Measurements from ENCODE around the gene ATAD3B. TPM values are rescaled to one million over a fixed set of nuclear protein-coding genes. Genes with fewer than 3 reads are reported as not detected.

Gene ATAD3B
- total RNA-seq, 6 experiments from 2014 or later = 8.9 to 15.0 (median 10.2) TPM

DNA sequence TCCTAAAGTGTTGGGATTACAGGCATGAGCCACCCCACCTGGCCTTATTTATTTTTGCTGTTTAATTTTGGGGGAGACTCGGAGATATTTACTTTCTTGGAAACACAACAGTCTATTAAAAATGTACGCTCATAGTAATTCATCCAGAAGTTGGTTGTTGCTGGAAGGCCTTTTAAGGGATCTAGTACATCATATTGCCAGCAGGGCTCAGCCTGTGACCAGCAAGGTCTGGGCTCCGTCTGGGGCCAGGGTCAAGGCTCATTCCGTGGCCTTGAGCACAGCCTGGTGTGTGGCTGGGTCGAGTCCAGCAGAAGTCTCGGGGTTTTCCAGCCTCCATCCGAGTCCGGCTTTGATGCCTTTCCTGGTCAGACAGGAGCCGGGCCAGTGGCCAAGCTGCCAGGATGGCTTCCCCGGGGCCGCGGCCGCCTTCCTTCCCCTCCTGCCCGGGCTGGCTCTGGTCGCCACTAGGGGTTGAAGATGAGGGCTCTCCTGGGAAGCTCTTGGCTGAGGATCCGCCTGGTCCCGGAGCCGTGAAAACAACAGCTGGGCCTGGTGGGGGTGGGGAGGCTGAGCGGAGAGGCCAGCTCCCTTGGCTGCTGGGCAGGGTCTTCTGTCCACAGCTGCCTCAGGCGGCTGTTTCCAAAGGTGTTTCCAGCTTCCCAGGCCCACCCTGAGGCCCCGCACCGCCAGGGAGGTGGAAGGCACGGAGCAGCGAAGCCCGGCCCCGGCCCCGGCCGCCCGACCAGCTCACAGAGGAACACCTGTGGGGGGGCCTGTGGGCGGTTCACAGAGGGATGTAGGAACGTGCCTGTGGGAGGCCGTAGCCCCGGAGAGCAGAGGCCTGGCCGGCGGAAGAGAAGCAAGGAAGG is 41.2 kb upstream of the ATAD3B start:
- peak; percentile 1 to 21 (median 13) for ATAC-seq
- peak; percentile 68 to 81 (median 73) for DNase-seq
- H3K4me3 ChIP-seq = no peak overlapping the region
- H3K27ac ChIP-seq = peak overlapping the region; percentile 21 to 84 (median 53)
- H3K27me3 ChIP-seq = no peaks in the 10 kb centered on the region
- intact Hi-C loops (cut with DNase I) = no loop called here
- no peaks in the 10 kb centered on the region for H3K36me3 ChIP-seq
- no peaks in the 10 kb centered on the region for H3K9me3 ChIP-seq
- 33% methylated on average over 2 of the region's 35 CpGs for WGBS (ENCODE audit: insufficient coverage, low coverage, low lambda C conversion rate, missing lambda C conversion rate)
- no peak for TF ChIP-seq POLR2A (IDR thresholded peaks at IDR 0.05)
- TF ChIP-seq, protein P1, sequence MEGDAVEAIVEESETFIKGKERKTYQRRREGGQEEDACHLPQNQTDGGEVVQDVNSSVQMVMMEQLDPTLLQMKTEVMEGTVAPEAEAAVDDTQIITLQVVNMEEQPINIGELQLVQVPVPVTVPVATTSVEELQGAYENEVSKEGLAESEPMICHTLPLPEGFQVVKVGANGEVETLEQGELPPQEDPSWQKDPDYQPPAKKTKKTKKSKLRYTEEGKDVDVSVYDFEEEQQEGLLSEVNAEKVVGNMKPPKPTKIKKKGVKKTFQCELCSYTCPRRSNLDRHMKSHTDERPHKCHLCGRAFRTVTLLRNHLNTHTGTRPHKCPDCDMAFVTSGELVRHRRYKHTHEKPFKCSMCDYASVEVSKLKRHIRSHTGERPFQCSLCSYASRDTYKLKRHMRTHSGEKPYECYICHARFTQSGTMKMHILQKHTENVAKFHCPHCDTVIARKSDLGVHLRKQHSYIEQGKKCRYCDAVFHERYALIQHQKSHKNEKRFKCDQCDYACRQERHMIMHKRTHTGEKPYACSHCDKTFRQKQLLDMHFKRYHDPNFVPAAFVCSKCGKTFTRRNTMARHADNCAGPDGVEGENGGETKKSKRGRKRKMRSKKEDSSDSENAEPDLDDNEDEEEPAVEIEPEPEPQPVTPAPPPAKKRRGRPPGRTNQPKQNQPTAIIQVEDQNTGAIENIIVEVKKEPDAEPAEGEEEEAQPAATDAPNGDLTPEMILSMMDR (IDR thresholded peaks at IDR 0.05) = peak in 1 of 4 donors; percentile 13
- H3K4me1 ChIP-seq = peaks cover 0 to 54% (median 26%) of the 10 kb centered on the region in 4 donors

DNA sequence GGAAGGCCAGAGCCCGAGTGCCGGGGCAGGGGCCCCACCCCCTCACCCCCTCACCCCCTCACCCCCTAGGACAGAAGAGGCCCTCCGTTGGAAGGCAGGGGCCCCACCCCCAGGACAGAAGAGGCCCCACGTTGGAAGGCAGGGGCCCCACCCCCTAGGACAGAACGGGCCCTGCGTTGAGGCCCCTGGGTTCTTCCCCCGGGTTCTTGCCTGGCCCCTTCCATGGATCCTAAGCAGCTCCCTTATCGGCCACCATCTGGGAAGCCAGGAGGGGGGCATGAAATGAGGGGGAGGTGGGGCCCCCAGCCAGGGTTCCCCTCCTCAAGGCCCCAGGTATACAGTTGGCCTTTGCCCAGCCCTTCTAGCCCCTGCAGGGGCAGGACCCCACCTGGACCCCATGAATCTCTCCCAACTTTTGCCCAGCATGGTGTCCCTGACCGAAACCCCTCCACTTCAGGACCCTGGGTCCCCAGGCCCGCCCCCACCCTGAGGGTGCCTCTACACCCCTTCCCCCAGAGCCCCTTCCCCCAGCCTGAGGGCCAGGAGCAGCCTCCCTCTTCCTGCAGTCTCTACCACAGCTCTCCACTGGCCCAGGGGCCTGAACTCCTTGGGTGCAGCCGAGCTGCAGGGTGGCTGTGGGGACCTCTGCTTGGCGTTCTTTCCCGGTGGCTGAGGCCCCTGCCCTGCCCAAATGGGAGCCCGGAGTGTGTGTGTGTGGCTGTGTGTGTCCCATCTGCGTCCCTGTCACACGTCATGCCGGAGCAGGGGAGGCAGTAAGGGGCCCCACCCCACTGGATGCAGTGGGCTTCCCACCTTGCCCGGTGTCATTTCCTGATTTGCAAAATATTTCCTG is 40.3 kb upstream of the ATAD3B start:
- H3K36me3 ChIP-seq = no peaks in the 10 kb centered on the region
- ATAC-seq (peak in 1 of 4 donors; percentile 0), DNase-seq (peak in 2 of 3 donors; percentile 41 to 54)
- H3K27ac ChIP-seq = peak overlapping the region; percentile 53 to 84 (median 69)
- no peak for TF ChIP-seq POLR2A (IDR thresholded peaks at IDR 0.05)
- H3K4me3 ChIP-seq = peak overlapping the region; percentile 35 to 56 (median 53)
- H3K27me3 ChIP-seq = no peaks in the 10 kb centered on the region
- no CpG with 5 or more reads among the region's 18 CpGs for WGBS (ENCODE audit: insufficient coverage, low coverage, low lambda C conversion rate, missing lambda C conversion rate)
- peaks cover 0 to 60% (median 28%) of the 10 kb centered on the region in 4 donors for H3K4me1 ChIP-seq
- intact Hi-C loops (cut with DNase I) = no loop called here
- H3K9me3 ChIP-seq = no peaks in the 10 kb centered on the region

DNA sequence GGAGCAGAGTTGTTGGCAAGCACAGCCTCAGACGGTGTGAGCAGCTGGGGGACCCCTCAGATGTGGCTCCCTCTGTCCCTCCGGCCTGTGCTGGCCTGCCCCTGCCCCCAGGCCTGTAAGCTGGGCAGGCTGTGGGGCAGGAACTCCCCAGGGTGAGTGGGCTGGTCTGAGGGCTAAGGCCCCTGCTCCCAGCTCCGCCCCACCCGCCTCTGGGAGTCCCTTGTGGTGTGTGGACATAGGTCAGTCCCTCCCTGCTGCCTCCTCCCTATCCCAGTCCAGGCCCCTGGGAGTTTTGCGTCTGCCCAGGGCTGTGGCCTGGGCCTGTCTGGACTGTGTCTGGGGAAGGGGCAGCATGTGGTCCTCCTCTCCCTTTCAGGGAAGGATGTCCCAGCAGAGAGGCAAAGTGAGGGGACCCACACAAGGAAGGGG is 39.7 kb upstream of the ATAD3B start:
- H3K9me3 ChIP-seq = no peaks in the 10 kb centered on the region
- WGBS (ENCODE audit: insufficient coverage, low coverage, low lambda C conversion rate, missing lambda C conversion rate) = no CpG with 5 or more reads among the region's 5 CpGs
- H3K4me3 ChIP-seq = peak overlapping the region; percentile 35 to 56 (median 53)
- no peaks in the 10 kb centered on the region for H3K36me3 ChIP-seq
- H3K4me1 ChIP-seq = peaks cover 0 to 66% (median 30%) of the 10 kb centered on the region in 4 donors
- H3K27me3 ChIP-seq = no peaks in the 10 kb centered on the region
- ATAC-seq (peak; percentile 62 to 79 (median 69)), DNase-seq (peak; percentile 91 to 94 (median 92))
- peak overlapping the region; percentile 53 to 84 (median 69) for H3K27ac ChIP-seq
- peak; percentile 55 for TF ChIP-seq POLR2A (IDR thresholded peaks at IDR 0.05)
- TF ChIP-seq, protein P1 (IDR thresholded peaks at IDR 0.05) = no peak
- intact Hi-C loops (cut with DNase I) = no loop called here

DNA sequence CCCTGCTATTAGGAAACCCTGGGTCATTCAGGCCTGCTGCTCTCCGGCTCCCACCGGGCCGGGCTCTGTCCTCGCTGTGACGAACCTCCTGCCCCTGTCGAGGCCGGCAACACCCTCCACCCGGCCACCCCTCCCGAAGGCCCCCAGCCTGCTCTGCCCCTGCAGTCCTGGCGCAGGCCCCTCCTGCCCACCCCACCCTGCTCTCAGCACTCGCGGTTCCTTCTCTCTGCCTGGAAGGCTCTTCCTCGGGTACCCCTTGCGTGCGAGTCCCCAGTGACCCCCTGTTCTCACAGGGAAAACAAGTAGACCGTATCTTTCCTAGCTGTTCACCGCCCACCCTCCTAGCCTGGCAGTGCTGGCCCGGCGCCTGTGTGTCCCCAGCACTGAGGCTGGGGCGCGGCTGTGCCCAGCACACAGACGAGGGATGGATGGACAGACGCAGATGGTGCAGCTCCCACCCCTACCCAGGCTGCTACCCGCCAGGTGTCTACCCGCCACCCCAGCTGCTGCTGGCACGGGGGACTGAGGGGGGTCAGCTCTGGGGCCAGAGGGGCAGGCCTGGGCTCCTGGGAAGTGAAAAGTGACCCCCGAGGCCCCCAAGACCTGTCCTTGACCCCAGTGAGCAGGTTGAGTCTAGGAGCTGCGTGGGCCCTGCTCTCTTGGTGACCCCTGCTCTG is 39.2 kb upstream of the ATAD3B start:
- ATAC-seq = peak in 2 of 4 donors; percentile 0 to 1
- TF ChIP-seq POLR2A (IDR thresholded peaks at IDR 0.05) = no peak
- TF ChIP-seq, protein P1 (IDR thresholded peaks at IDR 0.05) = no peak
- no peaks in the 10 kb centered on the region for H3K36me3 ChIP-seq
- intact Hi-C loops (cut with DNase I) = no loop called here
- peaks cover 0 to 72% (median 33%) of the 10 kb centered on the region in 4 donors for H3K4me1 ChIP-seq
- H3K4me3 ChIP-seq = peak overlapping the region; percentile 35 to 56 (median 53)
- no peaks in the 10 kb centered on the region for H3K27me3 ChIP-seq
- 36% methylated on average over 5 of the region's 28 CpGs for WGBS (ENCODE audit: insufficient coverage, low coverage, low lambda C conversion rate, missing lambda C conversion rate)
- peak overlapping the region; percentile 53 to 84 (median 69) for H3K27ac ChIP-seq
- peak in 2 of 3 donors; percentile 28 to 60 for DNase-seq
- no peaks in the 10 kb centered on the region for H3K9me3 ChIP-seq

All from right lobe of liver (tissue), 6 donors.